ENCODE results near the gene RALB.
A peak's percentile ranks its signal among the peaks of the same experiment; 100 is the strongest.

The RALB gene

DNA sequence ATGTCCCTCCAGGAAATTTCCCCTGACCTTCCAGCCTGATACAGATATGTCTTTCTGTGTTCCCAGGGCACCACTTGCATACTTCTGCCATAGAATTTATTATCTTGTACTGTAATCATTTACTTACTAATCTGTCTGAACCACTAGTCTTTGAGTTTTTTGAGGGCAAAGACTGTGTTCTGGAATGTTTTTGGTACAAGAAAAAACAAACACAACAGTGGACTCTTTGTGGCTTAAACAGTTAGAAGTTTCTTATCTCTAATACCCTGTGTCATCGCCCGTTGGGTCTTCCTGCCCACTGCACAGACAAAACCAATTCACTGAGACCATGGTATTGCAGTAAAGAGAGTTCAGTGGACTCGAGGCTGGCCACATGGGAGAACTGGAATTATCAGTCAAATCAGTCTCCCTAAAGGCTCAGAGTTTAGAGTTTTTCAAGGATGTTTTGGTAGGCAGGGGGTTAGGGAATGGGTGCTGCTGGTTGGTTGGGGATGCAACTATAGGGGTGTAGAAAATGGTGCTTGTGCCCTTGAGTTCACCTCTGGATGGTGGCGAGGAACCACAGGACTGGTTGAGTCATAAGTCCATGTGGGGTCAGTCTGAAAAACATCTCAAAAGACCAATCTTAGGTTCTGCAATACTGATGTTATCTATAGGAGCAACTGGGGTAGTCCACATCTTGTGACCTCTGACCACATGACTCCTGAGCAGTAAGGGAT, 20.3 kb downstream of the RALB start:
- in situ Hi-C loops (cut with HindIII; ENCODE audit: low sequenced_read_pairs): no loop called here
- no peak overlapping the region for H3K4me3 ChIP-seq (ENCODE audit: low read depth, low read length)
- DNase-seq (ENCODE audit: low read depth): no peak
- TF ChIP-seq, protein P1, sequence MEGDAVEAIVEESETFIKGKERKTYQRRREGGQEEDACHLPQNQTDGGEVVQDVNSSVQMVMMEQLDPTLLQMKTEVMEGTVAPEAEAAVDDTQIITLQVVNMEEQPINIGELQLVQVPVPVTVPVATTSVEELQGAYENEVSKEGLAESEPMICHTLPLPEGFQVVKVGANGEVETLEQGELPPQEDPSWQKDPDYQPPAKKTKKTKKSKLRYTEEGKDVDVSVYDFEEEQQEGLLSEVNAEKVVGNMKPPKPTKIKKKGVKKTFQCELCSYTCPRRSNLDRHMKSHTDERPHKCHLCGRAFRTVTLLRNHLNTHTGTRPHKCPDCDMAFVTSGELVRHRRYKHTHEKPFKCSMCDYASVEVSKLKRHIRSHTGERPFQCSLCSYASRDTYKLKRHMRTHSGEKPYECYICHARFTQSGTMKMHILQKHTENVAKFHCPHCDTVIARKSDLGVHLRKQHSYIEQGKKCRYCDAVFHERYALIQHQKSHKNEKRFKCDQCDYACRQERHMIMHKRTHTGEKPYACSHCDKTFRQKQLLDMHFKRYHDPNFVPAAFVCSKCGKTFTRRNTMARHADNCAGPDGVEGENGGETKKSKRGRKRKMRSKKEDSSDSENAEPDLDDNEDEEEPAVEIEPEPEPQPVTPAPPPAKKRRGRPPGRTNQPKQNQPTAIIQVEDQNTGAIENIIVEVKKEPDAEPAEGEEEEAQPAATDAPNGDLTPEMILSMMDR (IDR thresholded peaks at IDR 0.05; ENCODE audit: low read depth, low read length, missing control alignments): no peak

DNA sequence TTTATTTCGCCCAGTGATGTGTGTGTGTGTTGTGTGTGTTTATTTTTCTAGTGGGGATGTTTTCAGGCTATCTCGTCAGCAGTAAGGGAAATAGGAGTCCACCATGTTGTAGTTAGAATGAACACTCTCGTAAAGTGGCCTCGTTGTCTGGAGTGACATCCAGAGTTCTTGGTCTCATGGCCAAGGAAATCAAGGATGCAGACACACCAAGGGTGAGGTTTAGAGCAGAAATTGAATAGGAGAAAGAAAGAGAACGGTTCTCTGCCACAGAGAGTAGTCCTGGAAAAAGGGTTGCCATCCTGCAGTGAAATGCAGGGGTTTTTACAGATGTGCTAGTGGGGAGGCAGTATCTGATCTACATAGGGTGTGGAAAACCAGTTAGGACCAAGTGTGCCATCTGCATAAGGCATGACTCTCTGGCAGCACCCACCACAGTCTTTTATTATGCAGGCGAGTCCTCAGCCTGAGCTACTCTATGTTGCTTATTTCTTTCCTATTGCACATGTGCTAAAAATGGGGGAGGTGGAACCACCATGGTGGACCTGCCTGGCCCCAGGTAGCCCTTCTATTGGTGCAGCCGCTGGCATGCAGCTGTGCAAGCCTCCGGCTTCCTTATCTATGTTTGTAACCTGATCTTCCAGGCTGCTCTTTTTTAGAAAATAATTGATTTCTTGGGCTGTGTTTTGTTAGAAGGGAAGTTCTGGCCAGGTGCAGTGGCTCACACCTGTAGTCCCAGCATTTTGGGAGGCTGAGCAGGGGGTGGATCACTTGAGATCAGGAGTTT, 23.2 kb downstream of the RALB start:
- TF ChIP-seq, protein P1 (IDR thresholded peaks at IDR 0.05; ENCODE audit: low read depth, low read length, missing control alignments): no peak
- in situ Hi-C loops (cut with HindIII; ENCODE audit: low sequenced_read_pairs): no loop called here
- no peak overlapping the region for H3K4me3 ChIP-seq (ENCODE audit: low read depth, low read length)
- no peak for DNase-seq (ENCODE audit: low read depth)

DNA sequence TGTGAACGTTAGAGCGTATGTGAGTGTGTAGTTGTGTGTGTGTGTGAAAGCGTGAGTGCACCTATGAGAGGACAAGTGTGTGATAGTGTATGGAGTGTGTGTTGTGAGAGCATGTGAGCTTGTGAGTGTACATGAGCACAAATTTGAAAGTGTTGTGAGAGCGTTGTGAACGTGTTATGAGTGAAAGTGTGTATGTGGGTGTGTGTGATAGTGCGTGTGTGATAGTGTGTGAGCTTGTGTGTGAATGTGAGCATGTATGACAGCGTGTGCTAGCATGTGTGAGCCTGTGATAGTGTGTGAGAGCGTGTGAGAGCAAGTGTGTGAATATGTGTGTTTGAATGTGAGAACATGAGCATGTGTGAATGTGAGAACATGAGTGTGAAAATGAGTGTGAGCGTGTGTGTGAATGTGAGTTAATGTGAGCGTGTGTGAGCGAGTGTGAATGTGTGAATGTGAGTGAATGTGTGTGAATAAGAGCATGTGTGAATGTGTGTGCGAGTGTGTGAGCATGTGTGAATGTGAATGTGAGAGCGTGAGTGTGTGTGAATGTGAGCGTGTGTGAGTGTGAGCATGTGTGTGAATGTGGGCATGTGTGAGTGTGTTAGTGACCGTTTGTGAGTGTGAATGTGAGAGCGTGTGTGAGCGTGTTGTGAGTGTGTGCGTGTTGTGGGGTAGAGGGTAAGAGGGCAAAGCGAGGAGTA, 25.0 kb downstream of the RALB start:
- in situ Hi-C loops (cut with HindIII; ENCODE audit: low sequenced_read_pairs): no loop called here
- TF ChIP-seq, protein P1 (IDR thresholded peaks at IDR 0.05; ENCODE audit: low read depth, low read length, missing control alignments): no peak
- DNase-seq (ENCODE audit: low read depth): no peak
- H3K4me3 ChIP-seq (ENCODE audit: low read depth, low read length): no peak overlapping the region

DNA sequence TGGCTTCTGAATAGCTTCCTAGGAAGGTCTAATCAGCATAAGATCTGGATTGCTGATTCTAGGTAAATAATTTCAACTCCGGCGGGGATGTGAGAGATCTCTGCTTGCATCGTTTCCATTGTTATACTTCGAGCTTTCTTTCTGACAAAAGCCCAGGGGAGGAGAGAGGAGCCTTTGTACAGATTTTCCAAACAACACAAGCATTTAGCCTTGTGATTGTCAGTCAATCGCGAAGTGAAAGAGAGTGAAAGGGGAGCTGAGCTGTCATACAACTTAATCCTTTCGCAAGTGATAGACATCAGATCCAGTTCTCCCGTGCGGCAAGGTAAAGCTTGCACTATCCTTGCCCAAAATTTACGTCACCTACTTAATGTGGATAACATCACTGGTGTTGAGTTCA, 26.2 kb downstream of the RALB start:
- no peak for DNase-seq (ENCODE audit: low read depth)
- in situ Hi-C loops (cut with HindIII; ENCODE audit: low sequenced_read_pairs): no loop called here
- TF ChIP-seq, protein P1 (IDR thresholded peaks at IDR 0.05; ENCODE audit: low read depth, low read length, missing control alignments): no peak
- H3K4me3 ChIP-seq (ENCODE audit: low read depth, low read length): no peak overlapping the region

DNA sequence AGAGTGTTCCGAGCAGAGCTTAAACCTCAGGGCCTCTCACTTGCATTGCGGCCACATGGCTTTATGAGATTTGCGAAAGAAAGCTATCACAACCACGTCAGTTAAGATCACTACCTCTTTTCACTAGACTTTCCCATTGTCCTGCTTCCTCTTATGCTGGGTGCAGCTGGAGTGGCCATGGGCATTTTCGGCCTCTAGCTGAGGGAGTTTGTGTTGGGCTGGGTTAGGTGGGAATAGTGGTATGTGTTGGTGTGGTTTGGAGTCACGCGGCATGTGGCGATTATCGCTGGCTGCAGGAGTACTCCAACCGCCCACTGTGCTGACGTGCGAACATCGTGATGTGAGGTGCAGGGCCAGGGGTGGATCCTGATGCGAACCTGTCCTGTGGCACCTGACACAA, 27.1 kb downstream of the RALB start:
- H3K4me3 ChIP-seq (ENCODE audit: low read depth, low read length): no peak overlapping the region
- DNase-seq (ENCODE audit: low read depth): no peak
- TF ChIP-seq, protein P1 (IDR thresholded peaks at IDR 0.05; ENCODE audit: low read depth, low read length, missing control alignments): no peak
- in situ Hi-C loops (cut with HindIII; ENCODE audit: low sequenced_read_pairs): no loop called here

DNA sequence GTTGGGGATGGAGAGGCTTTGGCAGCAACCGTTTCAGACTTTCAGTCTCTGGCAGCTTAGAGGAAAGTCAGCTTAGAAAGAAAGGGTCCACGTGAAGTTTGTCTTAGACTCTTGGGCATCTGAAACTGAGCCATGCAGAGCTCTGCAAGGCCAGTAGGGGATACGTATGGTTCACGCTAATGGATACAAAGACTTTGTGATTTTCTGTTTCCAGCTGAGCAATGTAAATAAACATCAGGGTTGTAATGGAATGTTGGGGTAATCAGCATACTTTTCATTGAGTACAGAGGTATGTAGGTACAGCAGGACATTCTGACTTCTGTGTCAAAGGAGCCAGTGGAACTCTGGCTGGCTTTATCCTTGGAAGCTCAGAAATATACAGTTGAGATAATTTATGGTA, 31.0 kb downstream of the RALB start:
- in situ Hi-C loops (cut with HindIII; ENCODE audit: low sequenced_read_pairs): no loop called here
- TF ChIP-seq, protein P1 (IDR thresholded peaks at IDR 0.05; ENCODE audit: low read depth, low read length, missing control alignments): peak; percentile 70
- H3K4me3 ChIP-seq (ENCODE audit: low read depth, low read length): no peak overlapping the region
- DNase-seq (ENCODE audit: low read depth): peak; percentile 31

Measured in astrocyte of the cerebellum (primary cell).